ENCODE measurements around the gene SLC4A5.
"Not testable (repeated sequence)": the region's sequence is repeated elsewhere in the genome, so short reads cannot be mapped to it uniquely, and the experiment has no call there.

The SLC4A5 gene

GRCh38 chr2:74232426-74232825, 110.8 kb downstream of the SLC4A5 start:
- POLR2A ChIA-PET, result no interaction called here
- CTCF ChIA-PET, result no interaction called here
- DNase-seq (ENCODE audit: extremely low spot score), result no peak
- no peak for TF ChIP-seq PKNOX1 (IDR thresholded peaks at IDR 0.05)
- no peak for TF ChIP-seq TARDBP (IDR thresholded peaks at IDR 0.05)
- TF ChIP-seq FOXA1 (IDR thresholded peaks at IDR 0.05), result no peak
- TF ChIP-seq BHLHE40 (IDR thresholded peaks at IDR 0.05; ENCODE audit: borderline replicate concordance), result no peak
- TF ChIP-seq L3MBTL2 (conservative IDR thresholded peaks at IDR 0.05), result no peak
- no peak for TF ChIP-seq ARNT (IDR thresholded peaks at IDR 0.05)
- TF ChIP-seq CTBP1 (IDR thresholded peaks at IDR 0.05; ENCODE audit: borderline replicate concordance), result no peak
- TF ChIP-seq ELF4 (IDR thresholded peaks at IDR 0.05), result no peak
- no peak for TF ChIP-seq SP1 (IDR thresholded peaks at IDR 0.05)
- TF ChIP-seq LEF1 (IDR thresholded peaks at IDR 0.05; ENCODE audit: borderline replicate concordance), result no peak
- TF ChIP-seq FOXM1 (IDR thresholded peaks at IDR 0.05; ENCODE audit: borderline replicate concordance), result no peak
- no peak for TF ChIP-seq ZNF384 (IDR thresholded peaks at IDR 0.05)
- no peak for TF ChIP-seq NFRKB (IDR thresholded peaks at IDR 0.05)
- no peak for TF ChIP-seq SUZ12 (IDR thresholded peaks at IDR 0.05)
- TF ChIP-seq FOXK2 (IDR thresholded peaks at IDR 0.05), result no peak
- no peak for TF ChIP-seq HDGF (IDR thresholded peaks at IDR 0.05; ENCODE audit: borderline replicate concordance)

GRCh38 chr2:74229865-74230264, 113.4 kb downstream of the SLC4A5 start:
- POLR2A ChIA-PET; CTCF ChIA-PET; DNase-seq (ENCODE audit: extremely low spot score): not testable (repeated sequence)

GRCh38 chr2:74228772-74229171, 114.4 kb downstream of the SLC4A5 start:
- no peak for TF ChIP-seq FOXA1 (IDR thresholded peaks at IDR 0.05)
- TF ChIP-seq CTBP1 (IDR thresholded peaks at IDR 0.05; ENCODE audit: borderline replicate concordance), result no peak
- TF ChIP-seq ARNT (IDR thresholded peaks at IDR 0.05), result no peak
- no peak for TF ChIP-seq PKNOX1 (IDR thresholded peaks at IDR 0.05)
- no peak for TF ChIP-seq SUZ12 (IDR thresholded peaks at IDR 0.05)
- no peak for TF ChIP-seq L3MBTL2 (conservative IDR thresholded peaks at IDR 0.05)
- no peak for TF ChIP-seq HDGF (IDR thresholded peaks at IDR 0.05; ENCODE audit: borderline replicate concordance)
- no peak for TF ChIP-seq FOXK2 (IDR thresholded peaks at IDR 0.05)
- TF ChIP-seq FOXM1 (IDR thresholded peaks at IDR 0.05; ENCODE audit: borderline replicate concordance), result no peak
- TF ChIP-seq LEF1 (IDR thresholded peaks at IDR 0.05; ENCODE audit: borderline replicate concordance), result no peak
- no peak for TF ChIP-seq TARDBP (IDR thresholded peaks at IDR 0.05)
- TF ChIP-seq ELF4 (IDR thresholded peaks at IDR 0.05), result no peak
- TF ChIP-seq BHLHE40 (IDR thresholded peaks at IDR 0.05; ENCODE audit: borderline replicate concordance), result no peak
- TF ChIP-seq ZNF384 (IDR thresholded peaks at IDR 0.05), result no peak
- no peak for DNase-seq (ENCODE audit: extremely low spot score)
- POLR2A ChIA-PET, result no interaction called here
- CTCF ChIA-PET, result no interaction called here

- TF ChIP-seq SUZ12 (IDR thresholded peaks at IDR 0.05) (no peak), NFRKB (IDR thresholded peaks at IDR 0.05) (no peak), LEF1 (IDR thresholded peaks at IDR 0.05; ENCODE audit: borderline replicate concordance) (no peak), ARNT (IDR thresholded peaks at IDR 0.05) (no peak), SP1 (IDR thresholded peaks at IDR 0.05) (no peak), ZNF384 (IDR thresholded peaks at IDR 0.05) (no peak), ELF4 (IDR thresholded peaks at IDR 0.05) (no peak), HDGF (IDR thresholded peaks at IDR 0.05; ENCODE audit: borderline replicate concordance) (no peak), BHLHE40 (IDR thresholded peaks at IDR 0.05; ENCODE audit: borderline replicate concordance) (no peak), FOXM1 (IDR thresholded peaks at IDR 0.05; ENCODE audit: borderline replicate concordance) (no peak)
- ChIA-PET POLR2A (no interaction called here), CTCF (interaction anchor here (1.0 kb wide), 1 partner anchor 22 kb away, joined by 3 read pairs; no protein-coding TSS in a partner anchor)
- no peak for DNase-seq (ENCODE audit: extremely low spot score)
Observed at GRCh38 chr2:74227646-74228045, 115.6 kb downstream of the SLC4A5 start.

GRCh38 chr2:74226648-74227213, 116.5 kb downstream of the SLC4A5 start:
- ChIA-PET CTCF (interaction anchor here (0.6 to 1.0 kb wide), 3 partner anchors 23 to 400 kb away, joined by 3 read pairs; no protein-coding TSS in a partner anchor), POLR2A (no interaction called here)
- TF ChIP-seq PKNOX1 (IDR thresholded peaks at IDR 0.05) (no peak), FOXA1 (IDR thresholded peaks at IDR 0.05) (no peak), L3MBTL2 (conservative IDR thresholded peaks at IDR 0.05) (no peak), HDGF (IDR thresholded peaks at IDR 0.05; ENCODE audit: borderline replicate concordance) (no peak), ZNF384 (IDR thresholded peaks at IDR 0.05) (no peak), TARDBP (IDR thresholded peaks at IDR 0.05) (no peak), BHLHE40 (IDR thresholded peaks at IDR 0.05; ENCODE audit: borderline replicate concordance) (no peak), CTBP1 (IDR thresholded peaks at IDR 0.05; ENCODE audit: borderline replicate concordance) (no peak), FOXK2 (IDR thresholded peaks at IDR 0.05) (no peak), SP1 (IDR thresholded peaks at IDR 0.05) (no peak), SUZ12 (IDR thresholded peaks at IDR 0.05) (no peak), FOXM1 (IDR thresholded peaks at IDR 0.05; ENCODE audit: borderline replicate concordance) (no peak), ARNT (IDR thresholded peaks at IDR 0.05) (no peak), LEF1 (IDR thresholded peaks at IDR 0.05; ENCODE audit: borderline replicate concordance) (no peak), ELF4 (IDR thresholded peaks at IDR 0.05) (no peak), NFRKB (IDR thresholded peaks at IDR 0.05) (no peak)
- no peak for DNase-seq (ENCODE audit: extremely low spot score)

GRCh38 chr2:74225698-74226459, 117.3 kb downstream of the SLC4A5 start:
- ChIA-PET POLR2A (no interaction called here), CTCF (no interaction called here)
- DNase-seq (ENCODE audit: extremely low spot score), result no peak
- no peak for TF ChIP-seq FOXK2 (IDR thresholded peaks at IDR 0.05)
- no peak for TF ChIP-seq SP1 (IDR thresholded peaks at IDR 0.05)
- TF ChIP-seq FOXM1 (IDR thresholded peaks at IDR 0.05; ENCODE audit: borderline replicate concordance), result no peak
- TF ChIP-seq TARDBP (IDR thresholded peaks at IDR 0.05), result no peak
- no peak for TF ChIP-seq PKNOX1 (IDR thresholded peaks at IDR 0.05)
- no peak for TF ChIP-seq ARNT (IDR thresholded peaks at IDR 0.05)
- TF ChIP-seq BHLHE40 (IDR thresholded peaks at IDR 0.05; ENCODE audit: borderline replicate concordance), result no peak
- no peak for TF ChIP-seq ZNF384 (IDR thresholded peaks at IDR 0.05)
- TF ChIP-seq NFRKB (IDR thresholded peaks at IDR 0.05), result no peak
- TF ChIP-seq SUZ12 (IDR thresholded peaks at IDR 0.05), result no peak
- no peak for TF ChIP-seq LEF1 (IDR thresholded peaks at IDR 0.05; ENCODE audit: borderline replicate concordance)
- TF ChIP-seq ELF4 (IDR thresholded peaks at IDR 0.05), result no peak
- TF ChIP-seq CTBP1 (IDR thresholded peaks at IDR 0.05; ENCODE audit: borderline replicate concordance), result no peak
- no peak for TF ChIP-seq FOXA1 (IDR thresholded peaks at IDR 0.05)
- TF ChIP-seq L3MBTL2 (conservative IDR thresholded peaks at IDR 0.05), result no peak
- TF ChIP-seq HDGF (IDR thresholded peaks at IDR 0.05; ENCODE audit: borderline replicate concordance), result no peak
